HG02678 (cell line): ENCODE data around the gene CTNNBL1.

ENCODE experiments used
- ATAC-seq: cut with Tn5 transposase; IDR thresholded peaks from one replicate; pipeline ENCODE4 v1.9.1; 2021; ENCODE audit warnings: mild to moderate bottlenecking, moderate library complexity; ENCODE audit not compliant: unreplicated experiment

Gene CTNNBL1

GRCh38 chr20:37875460-37876175 lies 181.8 kb downstream of the CTNNBL1 start:
- ATAC-seq, result no peak

- ATAC-seq, result no peak
Measured at GRCh38 chr20:37876863-37877262, 183.0 kb downstream of the CTNNBL1 start.

GRCh38 chr20:37877832-37878772 lies 184.3 kb downstream of the CTNNBL1 start:
- no peak for ATAC-seq

GRCh38 chr20:37878835-37879599 lies 185.2 kb downstream of the CTNNBL1 start:
- no peak for ATAC-seq

- ATAC-seq, result no peak
Measured at GRCh38 chr20:37879843-37880242, 186.0 kb downstream of the CTNNBL1 start.

- ATAC-seq, result no peak
Measured at GRCh38 chr20:37880726-37881591, 187.1 kb downstream of the CTNNBL1 start.

- no peak for ATAC-seq
Measured at GRCh38 chr20:37881601-37882343, 187.9 kb downstream of the CTNNBL1 start.

GRCh38 chr20:37882961-37883712 lies 189.3 kb downstream of the CTNNBL1 start:
- ATAC-seq, result no peak

GRCh38 chr20:37885042-37885441 lies 191.2 kb downstream of the CTNNBL1 start:
- no peak for ATAC-seq

GRCh38 chr20:37885593-37886503 lies 192.0 kb downstream of the CTNNBL1 start:
- no peak for ATAC-seq

- ATAC-seq, result no peak
Measured at GRCh38 chr20:37886851-37887297, 193.0 kb downstream of the CTNNBL1 start.

- ATAC-seq, result no peak
Measured at GRCh38 chr20:37888641-37889040, 194.8 kb downstream of the CTNNBL1 start.

- ATAC-seq, result no peak
Measured at GRCh38 chr20:37890108-37890507, 196.3 kb downstream of the CTNNBL1 start.

GRCh38 chr20:37890643-37891042 lies 196.8 kb downstream of the CTNNBL1 start:
- no peak for ATAC-seq

- no peak for ATAC-seq
Measured at GRCh38 chr20:37892001-37892400, 198.2 kb downstream of the CTNNBL1 start.

GRCh38 chr20:37893566-37894241 lies 199.9 kb downstream of the CTNNBL1 start:
- ATAC-seq, result no peak

- ATAC-seq, result no peak
Measured at GRCh38 chr20:37894454-37894853, 200.6 kb downstream of the CTNNBL1 start.
